Measurements from ENCODE around the gene OR2AG1.
A peak's percentile ranks its signal among the peaks of the same experiment; 100 is the strongest.

OR2AG1 gene

GRCh38 chr11:6757373-6757967 lies 25.4 kb upstream of the OR2AG1 start:
- no peak overlapping the region for H3K4me3 ChIP-seq
- no peaks in the 10 kb centered on the region for H3K27me3 ChIP-seq
- H3K36me3 ChIP-seq = no peaks in the 10 kb centered on the region
- TF ChIP-seq CTCF (IDR thresholded peaks at IDR 0.05) = peak; percentile 29 to 36
- H3K27ac ChIP-seq = no peak overlapping the region
- H3K4me1 ChIP-seq = no peaks in the 10 kb centered on the region
- intact Hi-C loops (cut with DNase I; ENCODE audit: low total_unique reads) = no loop called here
- H3K9me3 ChIP-seq = peaks cover 0 to 3% (median 0%) of the 10 kb centered on the region in 3 donors
- DNase-seq = peak in 1 of 2 donors; percentile 34

GRCh38 chr11:6771926-6772893 lies 10.6 kb upstream of the OR2AG1 start, which contains the start of gene OR2AG2:
TSS of gene OR2AG2 (minus strand) at chr11:6771976. CDS start at chr11:6768957, 3,019 bp downstream.
- DNase-seq = peak in 1 of 2 donors; percentile 38
- H3K27ac ChIP-seq = no peak within 1 kb of the TSS
- no peak within 1 kb of the TSS for H3K4me3 ChIP-seq
- intact Hi-C loops (cut with DNase I; ENCODE audit: low total_unique reads) = no loop called here
- no peaks in the 10 kb centered on the region for H3K9me3 ChIP-seq
- no peak for TF ChIP-seq CTCF (IDR thresholded peaks at IDR 0.05)
- no peaks in the 10 kb centered on the region for H3K27me3 ChIP-seq
- no peaks in the 10 kb centered on the region for H3K4me1 ChIP-seq
- H3K36me3 ChIP-seq = no peaks in the 10 kb centered on the region

- H3K36me3 ChIP-seq = no peaks in the 10 kb centered on the region
- H3K9me3 ChIP-seq = no peaks in the 10 kb centered on the region
- H3K27ac ChIP-seq = no peak overlapping the region
- DNase-seq = no peak
- no peak overlapping the region for H3K4me3 ChIP-seq
- H3K4me1 ChIP-seq = no peaks in the 10 kb centered on the region
- intact Hi-C loops (cut with DNase I; ENCODE audit: low total_unique reads) = no loop called here
- TF ChIP-seq CTCF (IDR thresholded peaks at IDR 0.05) = no peak
- H3K27me3 ChIP-seq = no peaks in the 10 kb centered on the region
These were observed 4.3 kb upstream of the OR2AG1 start for GRCh38 chr11:6778518-6778917.

GRCh38 chr11:6780829-6781228 lies 2.0 kb upstream of the OR2AG1 start:
- Histone ChIP-seq H3K9me3 (no peaks in the 10 kb centered on the region), H3K27ac (no peak overlapping the region), H3K4me3 (no peak overlapping the region), H3K4me1 (no peaks in the 10 kb centered on the region), H3K27me3 (no peaks in the 10 kb centered on the region), H3K36me3 (no peaks in the 10 kb centered on the region)
- intact Hi-C loops (cut with DNase I; ENCODE audit: low total_unique reads) = no loop called here
- TF ChIP-seq CTCF (IDR thresholded peaks at IDR 0.05) = no peak
- no peak for DNase-seq

- no peak for DNase-seq
- Histone ChIP-seq H3K4me3 (no peak overlapping the region), H3K27ac (no peak overlapping the region), H3K36me3 (no peaks in the 10 kb centered on the region), H3K9me3 (no peaks in the 10 kb centered on the region), H3K27me3 (no peaks in the 10 kb centered on the region), H3K4me1 (no peaks in the 10 kb centered on the region)
- no peak for TF ChIP-seq CTCF (IDR thresholded peaks at IDR 0.05)
- intact Hi-C loops (cut with DNase I; ENCODE audit: low total_unique reads) = no loop called here
These were observed 7.7 kb downstream of the OR2AG1 start for GRCh38 chr11:6790546-6790945.

Data from tibial artery (tissue), 4 donors.